Stimulated activated memory B cell treated with anti-CD40 and anti-IgM and Interleukin-4, amounts not matched to agents 10 μg/mL and 1 μg/mL and 100 μg/mL, for 72 hours (primary cell): ENCODE results near the gene ASPDH.
"Not testable (repeated sequence)": the region's sequence is repeated elsewhere in the genome, so short reads cannot be mapped to it uniquely, and the experiment has no call there.

Source experiments
- ATAC-seq: fragments of 150-1000 bp; cut with Tn5 transposase; 2 replicates; pipeline ENCODE4 v1.10.0; 2021
- H3K27ac Mint-ChIP-seq: one replicate; pipeline ENCODE4 v1.8.0; 2022; ENCODE audit warnings: mild to moderate bottlenecking, mixed read lengths
- H3K27me3 Mint-ChIP-seq: one replicate; pipeline ENCODE4 v1.8.0; 2022; ENCODE audit warnings: mixed read lengths
- H3K36me3 Mint-ChIP-seq: one replicate; pipeline ENCODE4 v1.8.0; 2022; ENCODE audit warnings: mixed read lengths
- H3K4me1 Mint-ChIP-seq: one replicate; pipeline ENCODE4 v1.8.0; 2022; ENCODE audit warnings: mixed read lengths
- H3K4me3 Mint-ChIP-seq: one replicate; pipeline ENCODE4 v1.8.0; 2022; ENCODE audit warnings: mild to moderate bottlenecking, moderate library complexity, mixed read lengths
- H3K9me3 Mint-ChIP-seq: one replicate; pipeline ENCODE4 v1.8.0; 2022; ENCODE audit warnings: mixed read lengths

ASPDH gene

GRCh38 chr19:50485284-50485955, 28.3 kb downstream of the ASPDH start:
- ATAC-seq, result no peak
- no peak overlapping the region for H3K4me3 Mint-ChIP-seq
- no peak overlapping the region for H3K27ac Mint-ChIP-seq

DNA sequence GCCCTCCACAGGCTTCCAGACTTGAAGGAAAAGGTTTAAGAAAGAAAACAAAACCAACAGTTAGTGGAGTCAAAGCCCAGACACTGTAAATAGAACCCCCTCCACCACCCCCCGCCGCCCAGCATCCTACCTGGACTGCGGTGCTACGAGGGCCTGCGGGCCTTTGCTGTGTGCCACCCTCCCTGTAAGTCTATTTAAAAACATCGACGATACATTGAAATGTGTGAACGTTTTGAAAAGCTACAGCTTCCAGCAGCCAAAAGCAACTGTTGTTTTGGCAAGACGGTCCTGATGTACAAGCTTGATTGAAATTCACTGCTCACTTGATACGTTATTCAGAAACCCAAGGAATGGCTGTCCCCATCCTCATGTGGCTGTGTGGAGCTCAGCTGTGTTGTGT, 30.8 kb downstream of the ASPDH start:
- H3K27ac Mint-ChIP-seq, result no peak overlapping the region
- no peak overlapping the region for H3K4me3 Mint-ChIP-seq
- H3K36me3 Mint-ChIP-seq, result peaks cover 56% of the 10 kb centered on the region
- H3K27me3 Mint-ChIP-seq, result no peaks in the 10 kb centered on the region
- peaks cover 23% of the 10 kb centered on the region for H3K4me1 Mint-ChIP-seq
- H3K9me3 Mint-ChIP-seq, result no peaks in the 10 kb centered on the region
- ATAC-seq, result no peak

More at GRCh38 chr19:50485284-50485955, 28.3 kb downstream of the ASPDH start:
- Mint-ChIP-seq H3K27me3 (no peaks in the 10 kb centered on the region), H3K9me3 (no peaks in the 10 kb centered on the region), H3K4me1 (peaks cover 35% of the 10 kb centered on the region), H3K36me3 (peaks cover 60% of the 10 kb centered on the region)

DNA sequence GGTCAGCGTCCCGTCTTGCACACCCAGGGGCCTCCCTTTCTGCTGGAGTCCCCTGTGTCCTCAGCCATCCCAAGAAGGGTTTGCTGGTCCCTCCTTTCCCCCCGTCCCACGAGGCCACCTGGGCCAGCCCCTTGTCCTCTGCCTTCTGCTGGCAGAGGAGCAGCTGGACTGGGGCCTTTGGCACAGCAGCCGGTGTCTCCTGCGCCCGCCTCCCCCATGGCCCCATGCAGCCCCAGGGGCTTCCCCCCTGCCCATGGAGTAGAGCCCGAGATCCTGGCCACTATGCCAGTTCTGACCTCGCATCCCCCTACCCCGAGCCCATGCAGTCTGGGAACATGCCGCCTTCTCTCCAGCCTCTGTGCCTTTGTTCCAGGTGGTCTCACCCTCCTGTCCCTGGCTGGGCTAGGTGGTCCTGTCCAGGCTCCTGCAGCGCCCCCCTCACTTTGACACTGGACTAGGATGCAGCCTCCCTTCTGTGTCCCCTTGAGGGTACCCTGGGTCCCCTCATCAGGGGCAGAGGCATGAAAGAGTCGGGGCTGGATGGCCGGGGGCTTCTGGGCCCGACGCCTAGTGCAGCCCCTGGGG, 31.4 kb downstream of the ASPDH start:
- peak overlapping the region; percentile 17 for H3K27ac Mint-ChIP-seq
- no peaks in the 10 kb centered on the region for H3K27me3 Mint-ChIP-seq
- no peaks in the 10 kb centered on the region for H3K9me3 Mint-ChIP-seq
- peaks cover 23% of the 10 kb centered on the region for H3K4me1 Mint-ChIP-seq
- ATAC-seq, result peak; percentile 18
- H3K36me3 Mint-ChIP-seq, result peaks cover 62% of the 10 kb centered on the region
- no peak overlapping the region for H3K4me3 Mint-ChIP-seq

- H3K4me3 Mint-ChIP-seq, result no peak overlapping the region
- no peak overlapping the region for H3K27ac Mint-ChIP-seq
- no peaks in the 10 kb centered on the region for H3K27me3 Mint-ChIP-seq
- H3K36me3 Mint-ChIP-seq, result peaks cover 67% of the 10 kb centered on the region
- no peaks in the 10 kb centered on the region for H3K9me3 Mint-ChIP-seq
- H3K4me1 Mint-ChIP-seq, result peaks cover 27% of the 10 kb centered on the region
- peak; percentile 53 for ATAC-seq
These were observed 32.2 kb downstream of the ASPDH start for GRCh38 chr19:50481351-50482149.

GRCh38 chr19:50480281-50481111, 33.2 kb downstream of the ASPDH start:
- Mint-ChIP-seq H3K4me3 (no peak overlapping the region), H3K9me3 (no peaks in the 10 kb centered on the region), H3K4me1 (peaks cover 33% of the 10 kb centered on the region), H3K36me3 (peaks cover 67% of the 10 kb centered on the region), H3K27me3 (no peaks in the 10 kb centered on the region), H3K27ac (no peak overlapping the region)
- ATAC-seq, result no peak

DNA sequence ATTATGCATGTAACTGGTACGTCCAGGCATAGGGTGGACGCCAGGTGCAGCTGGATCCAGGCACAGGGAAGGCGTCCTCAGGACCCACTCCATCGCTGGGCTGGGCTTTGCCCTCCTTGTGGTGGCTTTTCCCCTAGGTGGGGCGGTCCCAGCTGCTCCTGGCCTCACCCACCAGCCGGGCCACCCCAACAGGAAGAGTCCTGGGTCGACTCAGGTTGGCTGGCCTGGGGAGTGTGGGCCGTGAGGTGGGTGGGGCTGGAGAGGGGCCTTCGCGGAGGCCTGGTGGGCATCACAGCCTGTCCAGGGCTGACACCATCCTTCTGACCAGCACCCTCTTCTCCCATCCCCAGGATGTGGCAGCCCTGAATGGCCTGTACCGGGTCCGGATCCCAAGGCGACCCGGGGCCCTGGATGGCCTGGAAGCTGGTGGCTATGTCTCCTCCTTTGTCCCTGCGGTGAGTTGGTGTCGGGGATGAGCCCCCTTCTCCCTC, 33.9 kb downstream of the ASPDH start:
- peaks cover 36% of the 10 kb centered on the region for H3K4me1 Mint-ChIP-seq
- no peaks in the 10 kb centered on the region for H3K27me3 Mint-ChIP-seq
- H3K36me3 Mint-ChIP-seq, result peaks cover 60% of the 10 kb centered on the region
- no peaks in the 10 kb centered on the region for H3K9me3 Mint-ChIP-seq
- no peak for ATAC-seq
- H3K27ac Mint-ChIP-seq, result no peak overlapping the region
- H3K4me3 Mint-ChIP-seq, result no peak overlapping the region

DNA sequence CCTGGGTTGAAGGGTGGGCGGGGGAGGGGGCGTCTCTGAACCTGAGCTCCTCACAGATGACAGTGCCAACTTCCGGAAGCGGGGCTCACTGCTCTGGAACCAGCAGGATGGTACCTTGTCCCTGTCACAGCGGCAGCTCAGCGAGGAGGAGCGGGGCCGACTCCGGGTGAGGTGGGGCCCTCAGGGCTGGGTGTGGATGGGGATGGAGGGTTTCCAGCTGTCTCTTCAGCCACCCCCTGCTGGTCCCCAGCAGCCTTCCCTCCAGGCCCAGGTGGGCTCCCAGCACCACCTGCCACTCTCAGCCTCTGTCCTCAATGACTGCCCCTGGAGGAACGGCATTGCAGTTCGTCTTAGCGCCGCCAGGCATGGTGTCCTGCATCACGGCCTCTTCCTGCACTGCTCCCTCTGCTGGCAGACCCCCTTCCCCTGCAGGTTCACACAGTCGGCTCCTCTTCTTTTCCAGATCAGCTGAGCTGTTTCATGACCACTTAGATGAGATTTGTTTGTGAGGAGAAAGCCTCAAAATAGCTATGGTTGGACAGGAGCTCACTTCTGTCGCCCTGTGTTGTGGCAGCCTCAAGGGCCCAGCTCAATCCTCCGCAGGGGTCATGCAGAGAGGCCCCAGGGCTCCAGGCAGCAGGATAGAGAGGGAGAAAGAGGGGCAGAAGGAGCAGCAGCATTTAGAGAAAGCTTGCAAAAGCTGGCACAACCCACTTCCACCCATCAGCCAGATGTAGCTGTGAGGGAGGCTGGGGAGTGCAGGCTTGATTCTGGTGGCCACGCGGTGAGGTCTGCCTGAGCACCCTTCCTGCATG, 34.6 kb downstream of the ASPDH start:
- no peak overlapping the region for H3K27ac Mint-ChIP-seq
- H3K4me1 Mint-ChIP-seq, result peaks cover 38% of the 10 kb centered on the region
- H3K27me3 Mint-ChIP-seq, result no peaks in the 10 kb centered on the region
- H3K9me3 Mint-ChIP-seq, result no peaks in the 10 kb centered on the region
- H3K4me3 Mint-ChIP-seq, result no peak overlapping the region
- ATAC-seq, result no peak
- H3K36me3 Mint-ChIP-seq, result peaks cover 59% of the 10 kb centered on the region

DNA sequence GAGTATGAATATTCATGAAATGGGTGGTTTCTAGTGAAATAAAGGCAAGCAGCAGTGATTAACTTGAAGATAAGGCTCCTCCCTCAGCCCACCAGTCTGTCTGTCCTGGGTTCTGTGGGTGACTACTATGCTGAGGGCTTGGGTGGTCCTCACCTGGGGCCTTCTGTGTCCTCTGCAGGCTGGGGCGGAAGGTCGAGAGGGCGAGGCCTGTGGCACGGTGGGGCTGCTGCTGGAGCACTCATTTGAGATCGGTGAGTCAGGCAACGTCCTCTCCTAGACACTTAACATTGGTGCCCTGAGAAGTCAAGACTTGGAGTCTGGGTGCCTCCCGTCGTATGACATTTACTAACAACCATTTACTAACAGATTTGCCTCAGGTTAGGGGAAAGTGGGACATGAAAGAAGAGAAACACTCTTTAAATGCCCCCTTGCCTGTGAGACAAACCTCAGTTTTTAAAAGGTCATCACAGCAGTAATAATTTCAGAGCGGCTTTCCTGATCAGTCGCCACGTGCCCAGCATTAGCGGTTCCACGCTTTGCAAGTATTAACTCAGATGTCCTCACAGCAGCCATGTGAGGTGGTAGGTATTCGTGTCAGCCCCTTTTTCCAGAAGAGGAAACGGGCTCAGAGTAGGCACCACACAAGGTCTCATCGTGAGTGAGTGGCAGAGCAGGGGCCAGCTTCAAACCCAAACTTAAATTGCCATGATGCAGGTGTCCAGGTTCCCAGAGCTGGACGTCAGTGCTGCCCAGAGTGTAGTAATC, 35.8 kb downstream of the ASPDH start:
- Mint-ChIP-seq H3K36me3 (peaks cover 49% of the 10 kb centered on the region), H3K4me1 (peaks cover 38% of the 10 kb centered on the region), H3K27me3 (no peaks in the 10 kb centered on the region), H3K4me3 (peak overlapping the region; percentile 99), H3K9me3 (no peaks in the 10 kb centered on the region), H3K27ac (peak overlapping the region; percentile 93)
- ATAC-seq, result no peak

- peak overlapping the region; percentile 93 for H3K27ac Mint-ChIP-seq
- no peaks in the 10 kb centered on the region for H3K27me3 Mint-ChIP-seq
- H3K9me3 Mint-ChIP-seq, result no peaks in the 10 kb centered on the region
- no peak for ATAC-seq
- peaks cover 38% of the 10 kb centered on the region for H3K4me1 Mint-ChIP-seq
- peak overlapping the region; percentile 99 for H3K4me3 Mint-ChIP-seq
- peaks cover 39% of the 10 kb centered on the region for H3K36me3 Mint-ChIP-seq
These were observed 36.8 kb downstream of the ASPDH start for GRCh38 chr19:50476907-50477238.

DNA sequence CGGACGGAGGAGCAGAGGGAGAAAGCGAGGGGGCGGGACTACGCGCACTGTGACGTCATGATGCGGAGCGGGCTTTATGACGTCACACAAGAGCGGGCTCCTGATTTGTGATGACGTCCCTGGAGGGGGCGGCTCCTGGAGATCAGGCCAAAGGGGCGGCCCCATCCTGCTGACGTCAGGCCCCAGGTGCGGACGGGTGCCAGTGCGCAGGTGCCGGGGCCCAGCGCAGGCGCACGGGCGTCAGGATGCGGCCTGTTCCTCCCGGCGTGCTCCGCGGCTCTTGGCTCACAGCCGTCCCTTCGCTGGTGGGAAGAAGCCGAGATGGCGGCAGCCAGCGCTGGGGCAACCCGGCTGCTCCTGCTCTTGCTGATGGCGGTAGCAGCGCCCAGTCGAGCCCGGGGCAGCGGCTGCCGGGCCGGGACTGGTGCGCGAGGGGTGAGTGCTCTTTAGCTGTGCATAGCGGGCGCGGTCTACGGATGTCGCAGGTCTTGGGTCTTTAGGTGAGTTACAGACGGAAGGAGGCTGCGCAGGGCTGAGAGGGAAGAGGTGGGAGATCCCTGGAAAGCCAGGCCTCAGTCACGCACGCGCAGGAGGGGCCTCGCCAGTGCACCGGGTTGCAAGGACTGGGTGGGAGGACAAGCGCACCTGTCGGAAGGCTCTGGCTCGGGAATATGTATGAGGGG, 37.3 kb downstream of the ASPDH start, which contains the start of the genes EMC10 and GARIN5A:
TSS of gene EMC10 (plus strand) at position 284 of the 683 bp plus-strand sequence. CDS start at position 322, 38 bp downstream.
TSS of gene GARIN5A (minus strand) at position 625 of the 683 bp plus-strand sequence. CDS start at position 165, 460 bp downstream.
- peak; percentile 97 for ATAC-seq
- peaks cover 37% of the 10 kb centered on the region for H3K36me3 Mint-ChIP-seq
- no peaks in the 10 kb centered on the region for H3K9me3 Mint-ChIP-seq
- peaks cover 38% of the 10 kb centered on the region for H3K4me1 Mint-ChIP-seq
- no peaks in the 10 kb centered on the region for H3K27me3 Mint-ChIP-seq
- peak within 1 kb of the TSS; percentile 99 for H3K4me3 Mint-ChIP-seq
- peak within 1 kb of the TSS; percentile 93 for H3K27ac Mint-ChIP-seq

DNA sequence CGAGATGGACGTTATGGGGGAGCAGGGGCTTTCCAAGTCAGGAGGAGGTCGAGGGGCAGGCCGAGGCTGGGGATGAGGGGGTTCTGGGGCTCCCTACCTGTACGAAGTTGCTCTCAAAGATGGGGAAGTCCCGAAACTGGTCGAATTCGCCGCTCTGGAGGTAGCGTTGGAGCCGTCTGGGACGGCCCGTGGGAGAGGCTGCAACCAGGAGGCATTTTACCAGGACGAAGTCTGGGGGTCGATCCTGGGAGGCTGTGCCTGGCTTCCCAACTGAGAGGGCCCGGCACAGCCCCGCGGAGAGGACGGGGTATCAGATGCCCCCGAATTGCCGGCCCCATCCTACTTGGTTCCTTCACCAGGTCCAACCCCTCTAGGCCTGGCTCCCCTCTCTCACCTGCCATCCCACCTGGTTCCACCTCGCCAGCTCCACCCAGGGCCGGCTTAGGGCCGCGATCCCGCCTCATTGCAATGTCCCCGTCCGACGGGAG, 37.9 kb downstream of the ASPDH start:
- no peaks in the 10 kb centered on the region for H3K27me3 Mint-ChIP-seq
- ATAC-seq, result peak; percentile 9
- H3K9me3 Mint-ChIP-seq, result no peaks in the 10 kb centered on the region
- peaks cover 31% of the 10 kb centered on the region for H3K36me3 Mint-ChIP-seq
- H3K27ac Mint-ChIP-seq, result peak overlapping the region; percentile 93
- peaks cover 38% of the 10 kb centered on the region for H3K4me1 Mint-ChIP-seq
- peak overlapping the region; percentile 99 for H3K4me3 Mint-ChIP-seq

DNA sequence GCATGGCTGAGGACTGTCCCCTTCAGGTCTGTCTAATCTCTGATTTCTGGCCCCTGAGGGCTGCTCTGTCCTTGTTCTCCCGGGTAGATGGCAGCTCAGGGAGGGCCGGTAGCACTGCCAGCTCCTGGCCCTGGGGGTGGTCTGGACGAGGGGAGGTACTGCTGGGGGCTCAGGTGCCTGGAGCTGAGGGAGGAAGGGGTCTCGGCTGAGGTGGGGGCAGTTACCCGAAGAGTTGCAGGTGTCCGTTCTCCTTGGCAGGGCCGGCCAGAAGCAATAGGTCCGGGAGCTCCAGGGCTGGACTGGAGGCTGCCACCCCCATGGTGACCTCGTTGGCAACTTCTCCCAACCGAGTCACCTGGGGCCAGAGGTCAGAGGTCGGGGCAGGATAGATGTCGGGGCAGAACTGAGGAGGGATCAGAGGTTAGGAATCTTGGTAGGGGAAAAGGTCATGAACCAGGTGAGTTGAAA, 38.6 kb downstream of the ASPDH start:
- H3K36me3 Mint-ChIP-seq, result peaks cover 27% of the 10 kb centered on the region
- H3K27me3 Mint-ChIP-seq, result no peaks in the 10 kb centered on the region
- peak overlapping the region; percentile 93 for H3K27ac Mint-ChIP-seq
- peak overlapping the region; percentile 99 for H3K4me3 Mint-ChIP-seq
- no peaks in the 10 kb centered on the region for H3K9me3 Mint-ChIP-seq
- H3K4me1 Mint-ChIP-seq, result peaks cover 38% of the 10 kb centered on the region
- ATAC-seq, result no peak

DNA sequence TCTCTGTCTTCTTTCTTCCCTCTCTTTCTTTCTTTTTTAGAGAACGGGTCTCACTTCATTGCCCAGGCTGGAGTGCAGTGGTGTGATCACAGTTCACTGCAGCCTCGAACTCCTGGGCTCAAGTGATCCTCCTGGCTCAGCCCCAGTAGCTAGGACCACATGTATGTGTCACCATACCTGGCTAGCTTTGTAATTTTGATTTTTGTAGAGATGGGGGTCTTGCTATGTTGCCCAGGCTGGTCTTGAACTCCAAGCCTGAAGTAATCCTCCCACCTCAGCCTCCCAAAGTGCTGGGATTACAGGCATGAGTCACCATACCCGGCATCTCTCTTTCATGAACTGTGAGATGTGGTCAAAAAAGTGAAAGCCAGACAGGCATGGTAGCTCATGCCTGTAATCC, 40.4 kb downstream of the ASPDH start:
- H3K9me3 Mint-ChIP-seq, ATAC-seq: not testable (repeated sequence)

More for the DNA sequence above, 40.4 kb downstream of the ASPDH start:
- Mint-ChIP-seq H3K4me1 (peaks cover 31% of the 10 kb centered on the region), H3K27me3 (peaks cover 13% of the 10 kb centered on the region), H3K36me3 (peaks cover 16% of the 10 kb centered on the region)
- H3K27ac Mint-ChIP-seq, H3K4me3 Mint-ChIP-seq: not testable (repeated sequence)
